Left lung (tissue), 10 donors: ENCODE data around the gene L3MBTL2. TPM values are rescaled to one million over a fixed set of nuclear protein-coding genes. Genes with fewer than 3 reads are reported as not detected.
A peak's percentile ranks its signal among the peaks of the same experiment; 100 is the strongest.

Experiments
- ATAC-seq: fragments of 200-7000 bp; cut with Tn5 transposase; one replicate; pipeline ENCODE4 v1.9.1; 2020; ENCODE audit warnings: moderate library complexity
- DNase-seq, 4 donors: peaks; one replicate each; pipeline ENCODE4 v3.0.0-alpha.2; 2013 to 2020
- H3K27ac ChIP-seq, 2 donors: fragments of 200-600 bp; sonication (generic) in 1 of 2; one replicate each; pipeline versions ENCODE4 v1.5.0 to v1.8.0; 2020 to 2021
- H3K27me3 ChIP-seq, 2 donors: fragments of 200-600 bp; sonication (generic) in 1 of 2; one replicate each; pipeline versions ENCODE4 v1.5.0 to v1.8.0; 2020 to 2021
- H3K36me3 ChIP-seq, 2 donors: fragments of 200-600 bp; sonication (generic) in 1 of 2; one replicate each; pipeline versions ENCODE4 v1.5.0 to v1.8.0; 2020 to 2021
- H3K4me1 ChIP-seq, 2 donors: fragments of 200-600 bp; one replicate each; pipeline ENCODE4 v1.8.0; 2021
- H3K4me3 ChIP-seq, 2 donors: fragments of 200-600 bp; sonication (generic) in 1 of 2; one replicate each; pipeline versions ENCODE4 v1.5.0 to v1.8.0; 2020 to 2021; ENCODE audit warnings: mild to moderate bottlenecking in 1 of 2
- H3K9me3 ChIP-seq, 2 donors: fragments of 200-600 bp; sonication (generic) in 1 of 2; one replicate each; pipeline versions ENCODE4 v1.5.0 to v1.8.0; 2020 to 2021
- intact Hi-C, 2 donors: fragments of 100-400 bp; cut with DNase I; formaldehyde crosslinking; loops; one replicate each; pipeline versions ENCODE4 v1.11.2 to v1.14.2; 2022
- polyA plus RNA-seq, 6 donors: library from polyadenylated mRNA; unstranded; fragments of 120-200 nt; gene quantifications; one replicate each; pipeline ENCODE4 v1.2.1, GENCODE V29; 2013; ENCODE audit not compliant: insufficient read length in 6 of 6
- total RNA-seq, 2 donors: library from RNA; stranded (reverse); fragmentation: NEBNext Ultra II Directional; extraction: Animal tissue kit (Norgen Biotek cat#: 25700); gene quantifications; one replicate each; pipeline ENCODE4 v1.2.1, GENCODE V29; 2021
- TF ChIP-seq, protein P1 (sequence below), 2 donors: fragments of 200-600 bp; sonication (generic) in 1 of 2; IDR thresholded peaks; one replicate each; pipeline versions ENCODE4 v1.5.0 to v1.8.0; 2021; ENCODE audit warnings: antibody characterized with exemption in 2 of 2
- donor health status: DM: no; HTN: yes; CAD: no.
- donor health status: DM: no; HTN: no; CAD: no.

The L3MBTL2 gene
- total and polyA plus RNA-seq, 8 donors = 21.8 to 25.9 (median 23.4) TPM

DNA sequence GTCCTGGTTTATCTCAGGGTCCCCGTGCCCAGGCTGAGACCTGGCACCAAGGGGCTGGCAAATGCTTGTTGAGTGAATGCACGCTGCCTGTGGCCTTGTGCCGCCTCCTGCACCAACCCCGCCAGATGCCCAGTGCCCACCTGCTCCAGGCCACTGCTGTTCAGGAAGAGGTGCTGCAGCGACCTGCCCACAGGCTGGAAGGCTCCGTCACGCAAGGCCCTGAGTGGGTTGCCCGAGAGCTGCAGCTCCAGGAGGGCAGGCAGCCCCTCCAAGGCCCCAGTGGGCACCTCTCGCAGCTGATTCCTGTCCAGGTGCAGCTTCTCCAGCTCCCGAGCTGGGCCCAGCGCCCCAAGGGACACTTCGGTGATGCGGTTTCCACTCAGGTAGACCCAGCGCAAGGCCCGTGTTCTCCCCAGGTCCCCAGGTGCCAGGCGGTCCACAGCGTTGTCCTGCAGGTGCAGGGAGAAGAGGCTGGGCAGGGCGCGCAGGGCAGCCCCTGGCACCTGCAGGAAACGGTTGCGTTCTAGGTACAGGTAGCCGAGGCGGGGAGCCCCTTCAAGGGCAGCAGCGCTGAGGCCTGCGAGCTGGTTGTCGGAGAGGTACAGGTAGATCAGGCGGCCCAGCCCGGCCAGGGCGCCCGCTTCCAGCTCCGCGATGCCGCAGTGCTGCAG is 32.1 kb downstream of the L3MBTL2 start:
- intact Hi-C loops = no loop called here
- Histone ChIP-seq H3K27me3 (no peaks in the 10 kb centered on the region), H3K4me1 (peaks cover 6 to 17% of the 10 kb centered on the region in 2 donors), H3K27ac (peak overlapping the region; percentile 26 to 28), H3K9me3 (no peaks in the 10 kb centered on the region), H3K36me3 (no peaks in the 10 kb centered on the region), H3K4me3 (peak overlapping the region; percentile 29 to 38)
- peak; percentile 21 for ATAC-seq
- TF ChIP-seq, protein P1, sequence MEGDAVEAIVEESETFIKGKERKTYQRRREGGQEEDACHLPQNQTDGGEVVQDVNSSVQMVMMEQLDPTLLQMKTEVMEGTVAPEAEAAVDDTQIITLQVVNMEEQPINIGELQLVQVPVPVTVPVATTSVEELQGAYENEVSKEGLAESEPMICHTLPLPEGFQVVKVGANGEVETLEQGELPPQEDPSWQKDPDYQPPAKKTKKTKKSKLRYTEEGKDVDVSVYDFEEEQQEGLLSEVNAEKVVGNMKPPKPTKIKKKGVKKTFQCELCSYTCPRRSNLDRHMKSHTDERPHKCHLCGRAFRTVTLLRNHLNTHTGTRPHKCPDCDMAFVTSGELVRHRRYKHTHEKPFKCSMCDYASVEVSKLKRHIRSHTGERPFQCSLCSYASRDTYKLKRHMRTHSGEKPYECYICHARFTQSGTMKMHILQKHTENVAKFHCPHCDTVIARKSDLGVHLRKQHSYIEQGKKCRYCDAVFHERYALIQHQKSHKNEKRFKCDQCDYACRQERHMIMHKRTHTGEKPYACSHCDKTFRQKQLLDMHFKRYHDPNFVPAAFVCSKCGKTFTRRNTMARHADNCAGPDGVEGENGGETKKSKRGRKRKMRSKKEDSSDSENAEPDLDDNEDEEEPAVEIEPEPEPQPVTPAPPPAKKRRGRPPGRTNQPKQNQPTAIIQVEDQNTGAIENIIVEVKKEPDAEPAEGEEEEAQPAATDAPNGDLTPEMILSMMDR (IDR thresholded peaks at IDR 0.05) = no peak
- no peak for DNase-seq

DNA sequence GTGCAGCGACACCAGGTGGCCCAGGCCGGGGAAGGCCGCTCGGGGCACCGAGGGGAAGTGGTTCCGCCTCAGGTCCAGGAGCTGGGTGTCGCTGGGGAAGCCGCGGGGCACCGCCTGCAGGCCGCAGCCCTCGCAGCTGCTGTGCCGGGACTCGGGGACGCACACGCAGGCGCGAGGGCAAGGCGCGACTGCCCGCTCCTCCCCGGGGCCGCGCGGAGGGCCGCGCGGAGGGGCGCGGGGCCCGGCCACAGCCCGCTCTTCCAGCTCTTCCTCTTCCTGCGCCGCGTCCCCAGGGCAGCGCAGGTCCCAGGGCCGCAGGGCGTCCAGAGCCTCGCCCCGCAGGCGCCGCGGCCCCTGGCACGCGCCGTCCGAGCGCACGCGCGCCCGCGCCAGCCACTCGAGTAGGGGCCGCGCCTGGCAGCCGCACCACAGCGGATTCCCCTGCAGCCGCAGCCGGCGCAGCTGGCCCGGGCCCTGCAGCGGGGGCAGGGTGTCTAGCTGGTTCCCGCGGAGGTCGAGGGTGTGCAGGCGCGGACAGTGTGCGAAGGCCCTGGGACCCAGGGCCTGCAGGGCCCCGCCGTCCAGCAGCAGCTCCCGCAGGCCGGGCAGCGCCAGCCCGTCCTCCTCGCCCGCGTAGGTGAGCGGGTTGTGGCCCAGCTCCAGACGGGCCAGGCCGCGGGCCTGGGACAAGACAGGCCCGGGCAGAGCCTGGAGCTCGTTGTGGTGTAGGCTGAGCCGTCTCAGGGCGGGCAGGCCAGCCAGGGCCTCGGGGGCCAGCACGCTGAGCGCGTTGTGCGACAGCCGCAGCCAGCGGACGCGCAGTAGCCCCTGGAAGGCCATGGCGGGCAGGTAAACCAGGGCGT is 32.8 kb downstream of the L3MBTL2 start:
- peak; percentile 94 for ATAC-seq
- DNase-seq = peak; percentile 49 to 95 (median 84)
- Histone ChIP-seq H3K27me3 (no peaks in the 10 kb centered on the region), H3K27ac (peak overlapping the region; percentile 26 to 28), H3K9me3 (no peaks in the 10 kb centered on the region), H3K4me1 (peaks cover 6 to 17% of the 10 kb centered on the region in 2 donors), H3K4me3 (peak overlapping the region; percentile 29 to 38), H3K36me3 (no peaks in the 10 kb centered on the region)
- TF ChIP-seq, protein P1 (IDR thresholded peaks at IDR 0.05) = peak; percentile 53 to 61
- intact Hi-C loops = no loop called here

DNA sequence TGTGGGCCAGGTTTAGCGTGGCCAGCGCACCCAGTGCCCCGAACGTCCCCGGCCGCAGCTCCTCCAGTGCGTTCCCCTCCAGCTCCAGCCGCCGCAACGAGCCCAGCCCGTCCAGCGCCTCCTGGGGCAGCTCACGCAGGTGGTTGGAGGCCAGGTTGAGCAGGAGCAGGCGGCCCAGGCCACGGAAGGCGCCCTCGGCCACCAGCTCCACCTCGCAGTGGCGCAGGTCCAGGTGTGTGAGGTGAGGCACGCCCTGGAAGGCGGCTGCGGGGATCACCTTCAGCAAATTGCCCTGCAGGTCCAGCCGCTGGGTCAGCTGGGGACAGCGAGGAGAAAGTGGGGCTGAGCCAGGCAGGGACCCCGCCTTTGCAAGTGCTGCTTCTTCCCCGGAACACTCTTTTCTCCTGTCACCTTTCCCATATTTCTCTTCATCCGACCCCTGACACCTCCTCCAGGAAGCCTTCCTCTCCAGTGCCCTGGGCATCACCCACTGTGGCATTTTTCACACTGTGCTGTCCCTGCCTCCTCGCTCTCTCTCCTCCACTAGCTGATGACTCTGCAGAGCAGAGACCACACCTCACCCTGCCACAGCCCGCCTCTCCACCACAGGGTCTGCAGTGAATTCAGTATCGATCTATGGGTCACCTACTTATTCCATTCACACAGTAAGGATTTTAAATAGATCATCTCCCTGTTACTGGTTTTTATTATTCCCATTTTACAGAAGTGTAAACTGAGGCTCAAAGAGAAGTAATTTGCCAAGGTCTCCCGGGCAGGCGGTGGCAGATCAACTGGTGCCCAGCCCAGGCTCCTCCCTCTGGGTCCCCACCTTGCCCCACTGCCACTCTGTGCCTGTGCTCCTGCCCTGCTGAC is 33.7 kb downstream of the L3MBTL2 start:
- Histone ChIP-seq H3K36me3 (no peaks in the 10 kb centered on the region), H3K9me3 (no peaks in the 10 kb centered on the region), H3K4me1 (peaks cover 6 to 17% of the 10 kb centered on the region in 2 donors), H3K27ac (no peak overlapping the region), H3K4me3 (no peak overlapping the region), H3K27me3 (no peaks in the 10 kb centered on the region)
- ATAC-seq = no peak
- intact Hi-C loops = no loop called here
- TF ChIP-seq, protein P1 (IDR thresholded peaks at IDR 0.05) = no peak
- no peak for DNase-seq

DNA sequence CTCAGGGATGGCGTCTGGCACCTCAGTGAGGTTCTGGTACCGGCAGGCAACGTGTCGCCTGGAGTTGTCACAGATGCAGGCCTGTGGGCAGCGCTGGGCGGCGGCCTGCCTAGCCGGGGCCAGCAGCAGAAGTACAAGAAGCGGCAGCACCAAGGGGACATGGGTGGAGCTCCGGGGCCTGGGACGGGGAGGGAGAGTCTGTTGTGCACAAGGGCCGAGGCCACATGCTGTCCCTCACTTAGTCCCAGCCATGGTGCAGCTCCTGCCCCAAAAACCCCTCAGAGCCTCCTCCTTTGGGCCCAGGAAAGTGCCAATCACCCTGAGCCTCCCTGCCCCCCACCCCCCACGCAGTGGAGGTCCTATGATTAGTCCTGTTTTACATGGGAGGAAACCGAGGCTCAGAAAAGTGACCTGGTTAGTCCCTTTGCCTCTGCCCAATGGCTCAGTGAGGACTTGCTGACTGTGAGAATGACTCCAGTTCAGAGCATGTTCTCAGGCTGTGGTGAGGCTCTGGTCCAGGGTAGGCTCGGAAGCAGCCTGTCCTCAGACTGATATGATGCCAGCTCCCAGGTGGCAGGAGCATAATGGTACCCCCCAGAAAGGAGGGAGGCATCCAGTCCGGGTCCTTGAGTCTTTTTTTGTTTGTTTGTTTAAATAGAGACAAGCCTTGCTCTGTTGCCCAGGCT is 34.5 kb downstream of the L3MBTL2 start:
- TF ChIP-seq, protein P1 (IDR thresholded peaks at IDR 0.05) = no peak

More for the DNA sequence above, 34.5 kb downstream of the L3MBTL2 start:
- ATAC-seq = no peak
- intact Hi-C loops = no loop called here
- Histone ChIP-seq H3K9me3 (no peaks in the 10 kb centered on the region), H3K4me3 (no peak overlapping the region), H3K27ac (no peak overlapping the region), H3K27me3 (no peaks in the 10 kb centered on the region), H3K36me3 (no peaks in the 10 kb centered on the region), H3K4me1 (peaks cover 6 to 17% of the 10 kb centered on the region in 2 donors)
- no peak for DNase-seq
